Spinal cord (tissue), 10 donors: Measurements from ENCODE around the gene THAP12. TPM values are rescaled to one million over a fixed set of nuclear protein-coding genes. Genes with fewer than 3 reads are reported as not detected.
"Not testable (repeated sequence)": the region's sequence is repeated elsewhere in the genome, so short reads cannot be mapped to it uniquely, and the experiment has no call there.

Source experiments
- DNase-seq, 6 donors: peaks; one replicate each; pipeline versions ENCODE4 v3.0.0 to v3.0.0-alpha.2; 2013 to 2015; ENCODE audit warnings: low spot score in 6 of 6, low read depth in 4 of 6
- H3K27ac ChIP-seq: one replicate; pipeline ENCODE4 v1.5.1; 2013; ENCODE audit warnings: low read depth, low read length, control low read depth
- H3K27me3 ChIP-seq: one replicate; pipeline ENCODE4 v1.6.1; 2013; ENCODE audit warnings: low read length; ENCODE audit not compliant: control insufficient read depth, insufficient read depth
- H3K36me3 ChIP-seq: one replicate; pipeline ENCODE4 v1.6.1; 2013; ENCODE audit warnings: low read length; ENCODE audit not compliant: control insufficient read depth, insufficient read depth
- H3K4me1 ChIP-seq: one replicate; pipeline ENCODE4 v1.6.1; 2013; ENCODE audit warnings: low read length; ENCODE audit not compliant: control insufficient read depth, insufficient read depth
- H3K4me3 ChIP-seq: one replicate; pipeline ENCODE4 v1.5.1; 2013; ENCODE audit warnings: low read depth, low read length, control low read depth
- H3K9me3 ChIP-seq: one replicate; pipeline ENCODE4 v1.6.1; 2013; ENCODE audit warnings: low read length; ENCODE audit not compliant: control insufficient read depth, insufficient read depth
- WGBS: methylation state at CpG from one replicate; pipeline ENCODE4 v1.1.5; 2013; ENCODE audit warnings: missing lambda C conversion rate; ENCODE audit not compliant: insufficient coverage; 5-methylcytosine and 5-hydroxymethylcytosine counted together
- polyA plus RNA-seq, 2 donors: library from polyadenylated mRNA; unstranded; fragments of 120-200 nt; gene quantifications; one replicate each; pipeline ENCODE4 v1.2.1, GENCODE V29; 2013; ENCODE audit not compliant: insufficient read length in 2 of 2
- total RNA-seq, 2 donors: library from RNA; depleted of rRNA in 1 of 2; stranded (reverse); fragments of 120-200 nt in 1 of 2; fragments of >200 nt in 1 of 2; gene quantifications; one replicate each; pipeline versions ENCODE4 v1.2.3 to v1.2.4, GENCODE V29; 2013 to 2014
- donor health status: healthy.

The THAP12 gene
- total and polyA plus RNA-seq, 4 donors: 44.1 to 68.4 (median 63.2) TPM

- WGBS: no CpG with 5 or more reads among the region's 2 CpGs
- H3K36me3 ChIP-seq: no peaks in the 10 kb centered on the region
- DNase-seq: no peak
- peaks cover 29% of the 10 kb centered on the region for H3K27me3 ChIP-seq
- H3K4me1 ChIP-seq: peaks cover 17% of the 10 kb centered on the region
- H3K27ac ChIP-seq: no peak overlapping the region
- no peak overlapping the region for H3K4me3 ChIP-seq
- no peaks in the 10 kb centered on the region for H3K9me3 ChIP-seq
These were observed 58.0 kb downstream of the THAP12 start for GRCh38 chr11:76322942-76323341.

- Histone ChIP-seq H3K27me3 (peaks cover 29% of the 10 kb centered on the region), H3K4me3 (no peak overlapping the region), H3K36me3 (no peaks in the 10 kb centered on the region), H3K9me3 (no peaks in the 10 kb centered on the region), H3K4me1 (peaks cover 13% of the 10 kb centered on the region), H3K27ac (no peak overlapping the region)
- no peak for DNase-seq
- 80% methylated on average over 4 of the region's 5 CpGs for WGBS
These were observed 58.4 kb downstream of the THAP12 start for GRCh38 chr11:76322540-76322939.

- no peak for DNase-seq
- no peaks in the 10 kb centered on the region for H3K9me3 ChIP-seq
- no peaks in the 10 kb centered on the region for H3K36me3 ChIP-seq
- peak overlapping the region; percentile 30 for H3K4me3 ChIP-seq
- no peak overlapping the region for H3K27ac ChIP-seq
- 4% methylated on average over 56 of the region's 59 CpGs for WGBS
- H3K4me1 ChIP-seq: peaks cover 11% of the 10 kb centered on the region
- H3K27me3 ChIP-seq: peaks cover 29% of the 10 kb centered on the region
These were observed 59.0 kb downstream of the THAP12 start for GRCh38 chr11:76321820-76322524.

- Histone ChIP-seq H3K9me3 (no peaks in the 10 kb centered on the region), H3K4me3 (peak overlapping the region; percentile 30), H3K27ac (no peak overlapping the region), H3K36me3 (no peaks in the 10 kb centered on the region), H3K4me1 (peaks cover 11% of the 10 kb centered on the region), H3K27me3 (peaks cover 29% of the 10 kb centered on the region)
- WGBS: 13% methylated on average over 4 of the region's 8 CpGs
- no peak for DNase-seq
These were observed 59.6 kb downstream of the THAP12 start for GRCh38 chr11:76321340-76321739.

GRCh38 chr11:76320929-76321328 is 60.0 kb downstream of the THAP12 start:
- no peaks in the 10 kb centered on the region for H3K9me3 ChIP-seq

GRCh38 chr11:76319798-76320197 is 61.1 kb downstream of the THAP12 start:
- Histone ChIP-seq H3K27me3 (peaks cover 29% of the 10 kb centered on the region), H3K4me1 (peaks cover 11% of the 10 kb centered on the region)
- H3K9me3 ChIP-seq, H3K4me3 ChIP-seq, DNase-seq, H3K27ac ChIP-seq, H3K36me3 ChIP-seq: not testable (repeated sequence)
- WGBS: 93% methylated on average over 2 of the region's 5 CpGs

More at GRCh38 chr11:76320929-76321328, 60.0 kb downstream of the THAP12 start:
- Histone ChIP-seq H3K36me3 (no peaks in the 10 kb centered on the region), H3K27ac (no peak overlapping the region), H3K27me3 (peaks cover 29% of the 10 kb centered on the region), H3K4me1 (peaks cover 11% of the 10 kb centered on the region), H3K4me3 (no peak overlapping the region)
- 72% methylated on average over 2 of the region's 6 CpGs for WGBS
- no peak for DNase-seq

- Histone ChIP-seq H3K36me3 (no peaks in the 10 kb centered on the region), H3K4me3 (no peak overlapping the region), H3K9me3 (no peaks in the 10 kb centered on the region), H3K27ac (no peak overlapping the region), H3K4me1 (peaks cover 14% of the 10 kb centered on the region), H3K27me3 (peaks cover 29% of the 10 kb centered on the region)
- WGBS: 3% methylated on average over 5 of the region's 7 CpGs
- peak; percentile 22 to 82 (median 43) for DNase-seq
These were observed 62.1 kb downstream of the THAP12 start for GRCh38 chr11:76318744-76319384.

GRCh38 chr11:76317296-76317695 is 63.6 kb downstream of the THAP12 start:
- Histone ChIP-seq H3K4me1 (peaks cover 16% of the 10 kb centered on the region), H3K27me3 (peaks cover 23% of the 10 kb centered on the region), H3K27ac (no peak overlapping the region), H3K36me3 (no peaks in the 10 kb centered on the region), H3K9me3 (no peaks in the 10 kb centered on the region), H3K4me3 (no peak overlapping the region)
- 84% methylated on average over 3 of the region's 3 CpGs for WGBS
- no peak for DNase-seq

- DNase-seq: no peak
- H3K27me3 ChIP-seq: peaks cover 18% of the 10 kb centered on the region
- H3K4me1 ChIP-seq: peaks cover 11% of the 10 kb centered on the region
- no peaks in the 10 kb centered on the region for H3K36me3 ChIP-seq
- H3K27ac ChIP-seq: no peak overlapping the region
- no peak overlapping the region for H3K4me3 ChIP-seq
- H3K9me3 ChIP-seq: no peaks in the 10 kb centered on the region
- WGBS: 80% methylated on average over 1 of the region's 3 CpGs
These were observed 64.2 kb downstream of the THAP12 start for GRCh38 chr11:76316726-76317125.
